WTC11 (cell line): Measurements from ENCODE around the gene COX14. TPM values are rescaled to one million over a fixed set of nuclear protein-coding genes. Genes with fewer than 3 reads are reported as not detected.

ENCODE experiments used
- CBFB ChIP-seq: sonication (generic); formaldehyde crosslinking; IDR thresholded peaks from 2 replicates; pipeline ENCODE4 v1.8.1; 2022; ENCODE audit warnings: mild to moderate bottlenecking, low read depth, missing genetic modification reagents
- CREB1 ChIP-seq: sonication (generic); formaldehyde crosslinking; IDR thresholded peaks from 2 replicates; pipeline ENCODE4 v1.8.0; 2023; ENCODE audit warnings: mild to moderate bottlenecking, missing genetic modification reagents
- CREM ChIP-seq: sonication (generic); formaldehyde crosslinking; IDR thresholded peaks from 2 replicates; pipeline ENCODE4 v1.8.1; 2022; ENCODE audit warnings: mild to moderate bottlenecking, missing genetic modification reagents, moderate library complexity
- EMX1 ChIP-seq: fragments of 250-450 bp; sonication (Bioruptor Pico); IDR thresholded peaks from 2 replicates; pipeline ENCODE4 v1.8.0; 2021; ENCODE audit warnings: mild to moderate bottlenecking
- ESRRA ChIP-seq: sonication (generic); formaldehyde crosslinking; IDR thresholded peaks from 2 replicates; pipeline ENCODE4 v1.8.1; 2022; ENCODE audit warnings: mild to moderate bottlenecking, missing genetic modification reagents, borderline replicate concordance
- FOXK1 ChIP-seq: sonication (generic); formaldehyde crosslinking; IDR thresholded peaks from 2 replicates; pipeline ENCODE4 v1.8.0; 2022; ENCODE audit warnings: mild to moderate bottlenecking, moderate library complexity, missing genetic modification reagents
- GABPB1 ChIP-seq: sonication (generic); formaldehyde crosslinking; IDR thresholded peaks from 2 replicates; pipeline ENCODE4 v1.8.1; 2023; ENCODE audit warnings: mild to moderate bottlenecking, missing genetic modification reagents
- GRHL2 ChIP-seq: fragments of 250-450 bp; sonication (Bioruptor Pico); IDR thresholded peaks from 2 replicates; pipeline ENCODE4 v1.8.0; 2022; ENCODE audit warnings: mild to moderate bottlenecking, moderate library complexity; ENCODE audit not compliant: insufficient replicate concordance, severe bottlenecking
- GTF2I ChIP-seq: fragments of 250-450 bp; sonication (Bioruptor Pico); conservative IDR thresholded peaks from 2 replicates; pipeline ENCODE4 v1.4.0; 2021; ENCODE audit warnings: mild to moderate bottlenecking
- HMGA2 ChIP-seq: fragments of 250-450 bp; sonication (Bioruptor Pico); IDR thresholded peaks from 2 replicates; pipeline ENCODE4 v1.4.0; 2021; ENCODE audit warnings: mild to moderate bottlenecking, moderate library complexity
- JAZF1 ChIP-seq: fragments of 250-450 bp; sonication (Bioruptor Pico); IDR thresholded peaks from 2 replicates; pipeline ENCODE4 v1.9.0; 2021; ENCODE audit warnings: moderate library complexity, mild to moderate bottlenecking, inconsistent platforms
- KAT7 ChIP-seq: sonication (generic); formaldehyde crosslinking; IDR thresholded peaks from 2 replicates; pipeline ENCODE4 v1.8.1; 2023; ENCODE audit warnings: missing genetic modification reagents, mild to moderate bottlenecking, borderline replicate concordance
- MXD4 ChIP-seq: fragments of 250-450 bp; sonication (Bioruptor Pico); IDR thresholded peaks from 2 replicates; pipeline ENCODE4 v1.8.0; 2021; ENCODE audit warnings: mild to moderate bottlenecking, moderate library complexity, borderline replicate concordance
- NFE2L1 ChIP-seq: sonication (generic); formaldehyde crosslinking; IDR thresholded peaks from 2 replicates; pipeline ENCODE4 v1.8.1; 2023; ENCODE audit warnings: missing genetic modification reagents
- PRRX2 ChIP-seq: fragments of 250-450 bp; sonication (Bioruptor Pico); IDR thresholded peaks from 2 replicates; pipeline ENCODE4 v1.8.0; 2021; ENCODE audit warnings: mild to moderate bottlenecking
- ZBTB21 ChIP-seq: sonication (generic); formaldehyde crosslinking; IDR thresholded peaks from 2 replicates; pipeline ENCODE4 v1.8.1; 2023; ENCODE audit warnings: mild to moderate bottlenecking, missing genetic modification reagents, borderline replicate concordance
- ZNF121 ChIP-seq: sonication (generic); formaldehyde crosslinking; IDR thresholded peaks from 2 replicates; pipeline ENCODE4 v1.8.0; 2023; ENCODE audit warnings: missing genetic modification reagents
- ZNF416 ChIP-seq: fragments of 250-450 bp; sonication (Bioruptor Pico); IDR thresholded peaks from 2 replicates; pipeline ENCODE4 v1.9.0; 2021; ENCODE audit warnings: mild to moderate bottlenecking, inconsistent platforms
- ZNF423 ChIP-seq: fragments of 250-450 bp; sonication (Bioruptor Pico); IDR thresholded peaks from 2 replicates; pipeline ENCODE4 v2.1.2; 2022; ENCODE audit warnings: mild to moderate bottlenecking, moderate library complexity
- total RNA-seq: library from RNA; stranded (reverse); gene quantifications from 3 replicates; pipeline ENCODE4 v1.2.3, GENCODE V29; 2021
- TF ChIP-seq, protein P1 (sequence below): sonication (generic); formaldehyde crosslinking; IDR thresholded peaks from 2 replicates; pipeline ENCODE4 v1.8.0; 2022; ENCODE audit warnings: mild to moderate bottlenecking, missing genetic modification reagents
- TF ChIP-seq, protein P2 (sequence below): sonication (generic); formaldehyde crosslinking; IDR thresholded peaks from 2 replicates; pipeline ENCODE4 v1.8.0; 2022; ENCODE audit warnings: mild to moderate bottlenecking, missing genetic modification reagents
- TF ChIP-seq, protein P3 (sequence below): sonication (generic); formaldehyde crosslinking; IDR thresholded peaks from 2 replicates; pipeline ENCODE4 v1.8.0; 2022; ENCODE audit warnings: missing genetic modification reagents
- TF ChIP-seq, protein P4 (sequence below): fragments of 250-450 bp; sonication (Bioruptor Pico); IDR thresholded peaks from 2 replicates; pipeline ENCODE4 v2.1.2; 2022; ENCODE audit warnings: mild to moderate bottlenecking, moderate library complexity
- TF ChIP-seq, protein P5 (sequence below): sonication (generic); formaldehyde crosslinking; IDR thresholded peaks from 2 replicates; pipeline ENCODE4 v1.8.0; 2022; ENCODE audit warnings: mild to moderate bottlenecking, missing genetic modification reagents
- TF ChIP-seq, protein P6 (sequence below): fragments of 250-450 bp; sonication (Bioruptor Pico); IDR thresholded peaks from 2 replicates; pipeline ENCODE4 v1.9.0; 2021; ENCODE audit warnings: moderate library complexity, mild to moderate bottlenecking, inconsistent platforms, borderline replicate concordance
- TF ChIP-seq, protein P7 (sequence below): sonication (generic); formaldehyde crosslinking; IDR thresholded peaks from 2 replicates; pipeline ENCODE4 v1.8.1; 2022; ENCODE audit warnings: low read depth, mild to moderate bottlenecking, moderate library complexity, missing genetic modification reagents, borderline replicate concordance
- TF ChIP-seq, protein P8 (sequence below): fragments of 200-600 bp; IDR thresholded peaks from 2 replicates; pipeline ENCODE4 v1.8.0; 2022; ENCODE audit warnings: antibody characterized with exemption

Gene COX14
- total RNA-seq, 1 experiment from 2014 or later: 41.4 TPM

DNA sequence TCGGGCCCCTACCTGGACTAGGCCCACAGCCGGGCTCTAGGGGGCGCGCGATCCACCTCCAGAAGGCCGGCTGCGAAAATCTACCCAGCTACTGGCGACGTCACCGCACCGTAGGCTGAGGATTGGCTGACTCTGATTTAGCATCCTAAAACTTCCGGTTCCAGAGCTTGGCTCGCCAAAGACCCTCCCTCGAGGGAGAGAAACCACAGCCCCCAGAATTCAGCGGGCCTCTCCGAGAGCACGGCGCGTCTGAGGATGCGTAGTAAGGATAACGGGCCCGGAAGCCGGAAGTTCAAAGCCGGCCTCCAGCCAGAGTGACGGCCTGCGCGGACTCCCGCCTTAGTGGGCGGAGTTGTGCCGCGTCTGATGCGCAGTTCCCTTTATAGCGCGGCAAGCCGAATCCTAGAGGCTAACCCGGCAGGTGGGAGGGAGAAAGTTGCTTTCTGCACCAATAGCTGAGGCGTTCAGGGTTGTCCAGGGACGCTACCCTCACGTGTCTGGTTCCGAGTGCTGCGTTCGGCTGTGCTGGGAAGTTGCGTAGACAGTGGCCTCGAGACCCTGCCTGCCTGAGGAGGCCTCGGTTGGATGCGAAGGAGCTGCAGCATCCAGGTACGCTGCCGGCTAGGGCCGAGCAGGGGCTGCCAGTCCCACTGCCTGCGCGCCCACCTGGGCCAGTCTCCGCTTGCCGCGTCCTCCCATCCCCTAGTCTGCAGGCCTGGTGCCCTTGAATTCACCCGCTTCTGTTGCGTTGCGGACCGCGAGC, at the start of gene COX14 (continued):
- TF ChIP-seq, protein P1, sequence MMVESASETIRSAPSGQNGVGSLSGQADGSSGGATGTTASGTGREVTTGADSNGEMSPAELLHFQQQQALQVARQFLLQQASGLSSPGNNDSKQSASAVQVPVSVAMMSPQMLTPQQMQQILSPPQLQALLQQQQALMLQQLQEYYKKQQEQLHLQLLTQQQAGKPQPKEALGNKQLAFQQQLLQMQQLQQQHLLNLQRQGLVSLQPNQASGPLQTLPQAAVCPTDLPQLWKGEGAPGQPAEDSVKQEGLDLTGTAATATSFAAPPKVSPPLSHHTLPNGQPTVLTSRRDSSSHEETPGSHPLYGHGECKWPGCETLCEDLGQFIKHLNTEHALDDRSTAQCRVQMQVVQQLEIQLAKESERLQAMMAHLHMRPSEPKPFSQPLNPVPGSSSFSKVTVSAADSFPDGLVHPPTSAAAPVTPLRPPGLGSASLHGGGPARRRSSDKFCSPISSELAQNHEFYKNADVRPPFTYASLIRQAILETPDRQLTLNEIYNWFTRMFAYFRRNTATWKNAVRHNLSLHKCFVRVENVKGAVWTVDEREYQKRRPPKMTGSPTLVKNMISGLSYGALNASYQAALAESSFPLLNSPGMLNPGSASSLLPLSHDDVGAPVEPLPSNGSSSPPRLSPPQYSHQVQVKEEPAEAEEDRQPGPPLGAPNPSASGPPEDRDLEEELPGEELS (CRISPR knock-in tag): no peak; the same call in 1 of the 2 replicates
- TF ChIP-seq, protein P2, sequence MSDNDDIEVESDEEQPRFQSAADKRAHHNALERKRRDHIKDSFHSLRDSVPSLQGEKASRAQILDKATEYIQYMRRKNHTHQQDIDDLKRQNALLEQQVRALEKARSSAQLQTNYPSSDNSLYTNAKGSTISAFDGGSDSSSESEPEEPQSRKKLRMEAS (CRISPR knock-in tag): peak; percentile 97
- no peak for TF ChIP-seq CREB1
- no peak for TF ChIP-seq EMX1 (CRISPR knock-in tag)
- TF ChIP-seq, protein P3, sequence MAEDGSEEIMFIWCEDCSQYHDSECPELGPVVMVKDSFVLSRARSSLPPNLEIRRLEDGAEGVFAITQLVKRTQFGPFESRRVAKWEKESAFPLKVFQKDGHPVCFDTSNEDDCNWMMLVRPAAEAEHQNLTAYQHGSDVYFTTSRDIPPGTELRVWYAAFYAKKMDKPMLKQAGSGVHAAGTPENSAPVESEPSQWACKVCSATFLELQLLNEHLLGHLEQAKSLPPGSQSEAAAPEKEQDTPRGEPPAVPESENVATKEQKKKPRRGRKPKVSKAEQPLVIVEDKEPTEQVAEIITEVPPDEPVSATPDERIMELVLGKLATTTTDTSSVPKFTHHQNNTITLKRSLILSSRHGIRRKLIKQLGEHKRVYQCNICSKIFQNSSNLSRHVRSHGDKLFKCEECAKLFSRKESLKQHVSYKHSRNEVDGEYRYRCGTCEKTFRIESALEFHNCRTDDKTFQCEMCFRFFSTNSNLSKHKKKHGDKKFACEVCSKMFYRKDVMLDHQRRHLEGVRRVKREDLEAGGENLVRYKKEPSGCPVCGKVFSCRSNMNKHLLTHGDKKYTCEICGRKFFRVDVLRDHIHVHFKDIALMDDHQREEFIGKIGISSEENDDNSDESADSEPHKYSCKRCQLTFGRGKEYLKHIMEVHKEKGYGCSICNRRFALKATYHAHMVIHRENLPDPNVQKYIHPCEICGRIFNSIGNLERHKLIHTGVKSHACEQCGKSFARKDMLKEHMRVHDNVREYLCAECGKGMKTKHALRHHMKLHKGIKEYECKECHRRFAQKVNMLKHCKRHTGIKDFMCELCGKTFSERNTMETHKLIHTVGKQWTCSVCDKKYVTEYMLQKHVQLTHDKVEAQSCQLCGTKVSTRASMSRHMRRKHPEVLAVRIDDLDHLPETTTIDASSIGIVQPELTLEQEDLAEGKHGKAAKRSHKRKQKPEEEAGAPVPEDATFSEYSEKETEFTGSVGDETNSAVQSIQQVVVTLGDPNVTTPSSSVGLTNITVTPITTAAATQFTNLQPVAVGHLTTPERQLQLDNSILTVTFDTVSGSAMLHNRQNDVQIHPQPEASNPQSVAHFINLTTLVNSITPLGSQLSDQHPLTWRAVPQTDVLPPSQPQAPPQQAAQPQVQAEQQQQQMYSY (CRISPR knock-in tag): no peak
- TF ChIP-seq FOXK1 (CRISPR knock-in tag): peak; percentile 95
- TF ChIP-seq, protein P4, sequence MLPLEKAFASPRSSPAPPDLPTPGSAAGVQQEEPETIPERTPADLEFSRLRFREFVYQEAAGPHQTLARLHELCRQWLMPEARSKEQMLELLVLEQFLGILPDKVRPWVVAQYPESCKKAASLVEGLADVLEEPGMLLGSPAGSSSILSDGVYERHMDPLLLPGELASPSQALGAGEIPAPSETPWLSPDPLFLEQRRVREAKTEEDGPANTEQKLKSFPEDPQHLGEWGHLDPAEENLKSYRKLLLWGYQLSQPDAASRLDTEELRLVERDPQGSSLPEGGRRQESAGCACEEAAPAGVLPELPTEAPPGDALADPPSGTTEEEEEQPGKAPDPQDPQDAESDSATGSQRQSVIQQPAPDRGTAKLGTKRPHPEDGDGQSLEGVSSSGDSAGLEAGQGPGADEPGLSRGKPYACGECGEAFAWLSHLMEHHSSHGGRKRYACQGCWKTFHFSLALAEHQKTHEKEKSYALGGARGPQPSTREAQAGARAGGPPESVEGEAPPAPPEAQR (CRISPR knock-in tag): no peak
- no peak for TF ChIP-seq MXD4
- no peak for TF ChIP-seq JAZF1 (CRISPR knock-in tag)
- peak; percentile 75; the same call in 1 of the 2 replicates for TF ChIP-seq ESRRA (CRISPR knock-in tag)
- TF ChIP-seq ZNF416 (CRISPR knock-in tag): no peak
- TF ChIP-seq, protein P5, sequence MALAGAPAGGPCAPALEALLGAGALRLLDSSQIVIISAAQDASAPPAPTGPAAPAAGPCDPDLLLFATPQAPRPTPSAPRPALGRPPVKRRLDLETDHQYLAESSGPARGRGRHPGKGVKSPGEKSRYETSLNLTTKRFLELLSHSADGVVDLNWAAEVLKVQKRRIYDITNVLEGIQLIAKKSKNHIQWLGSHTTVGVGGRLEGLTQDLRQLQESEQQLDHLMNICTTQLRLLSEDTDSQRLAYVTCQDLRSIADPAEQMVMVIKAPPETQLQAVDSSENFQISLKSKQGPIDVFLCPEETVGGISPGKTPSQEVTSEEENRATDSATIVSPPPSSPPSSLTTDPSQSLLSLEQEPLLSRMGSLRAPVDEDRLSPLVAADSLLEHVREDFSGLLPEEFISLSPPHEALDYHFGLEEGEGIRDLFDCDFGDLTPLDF (CRISPR knock-in tag): no peak
- no peak for TF ChIP-seq ZNF423
- no peak for TF ChIP-seq PRRX2 (CRISPR knock-in tag)
- no peak for TF ChIP-seq GTF2I (CRISPR knock-in tag)
- TF ChIP-seq, protein P6, sequence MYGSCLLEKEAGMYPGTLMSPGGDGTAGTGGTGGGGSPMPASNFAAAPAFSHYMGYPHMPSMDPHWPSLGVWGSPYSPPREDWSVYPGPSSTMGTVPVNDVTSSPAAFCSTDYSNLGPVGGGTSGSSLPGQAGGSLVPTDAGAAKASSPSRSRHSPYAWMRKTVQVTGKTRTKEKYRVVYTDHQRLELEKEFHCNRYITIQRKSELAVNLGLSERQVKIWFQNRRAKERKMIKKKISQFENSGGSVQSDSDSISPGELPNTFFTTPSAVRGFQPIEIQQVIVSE (CRISPR knock-in tag): no peak
- no peak for TF ChIP-seq ZNF121 (CRISPR knock-in tag)
- TF ChIP-seq CREM: peak; percentile 93
- no peak for TF ChIP-seq CBFB (CRISPR knock-in tag)
- peak; percentile 79 for TF ChIP-seq GABPB1 (CRISPR knock-in tag)
- TF ChIP-seq, protein P7, sequence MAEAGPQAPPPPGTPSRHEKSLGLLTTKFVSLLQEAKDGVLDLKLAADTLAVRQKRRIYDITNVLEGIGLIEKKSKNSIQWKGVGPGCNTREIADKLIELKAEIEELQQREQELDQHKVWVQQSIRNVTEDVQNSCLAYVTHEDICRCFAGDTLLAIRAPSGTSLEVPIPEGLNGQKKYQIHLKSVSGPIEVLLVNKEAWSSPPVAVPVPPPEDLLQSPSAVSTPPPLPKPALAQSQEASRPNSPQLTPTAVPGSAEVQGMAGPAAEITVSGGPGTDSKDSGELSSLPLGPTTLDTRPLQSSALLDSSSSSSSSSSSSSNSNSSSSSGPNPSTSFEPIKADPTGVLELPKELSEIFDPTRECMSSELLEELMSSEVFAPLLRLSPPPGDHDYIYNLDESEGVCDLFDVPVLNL (CRISPR knock-in tag): no peak
- TF ChIP-seq, protein P8, sequence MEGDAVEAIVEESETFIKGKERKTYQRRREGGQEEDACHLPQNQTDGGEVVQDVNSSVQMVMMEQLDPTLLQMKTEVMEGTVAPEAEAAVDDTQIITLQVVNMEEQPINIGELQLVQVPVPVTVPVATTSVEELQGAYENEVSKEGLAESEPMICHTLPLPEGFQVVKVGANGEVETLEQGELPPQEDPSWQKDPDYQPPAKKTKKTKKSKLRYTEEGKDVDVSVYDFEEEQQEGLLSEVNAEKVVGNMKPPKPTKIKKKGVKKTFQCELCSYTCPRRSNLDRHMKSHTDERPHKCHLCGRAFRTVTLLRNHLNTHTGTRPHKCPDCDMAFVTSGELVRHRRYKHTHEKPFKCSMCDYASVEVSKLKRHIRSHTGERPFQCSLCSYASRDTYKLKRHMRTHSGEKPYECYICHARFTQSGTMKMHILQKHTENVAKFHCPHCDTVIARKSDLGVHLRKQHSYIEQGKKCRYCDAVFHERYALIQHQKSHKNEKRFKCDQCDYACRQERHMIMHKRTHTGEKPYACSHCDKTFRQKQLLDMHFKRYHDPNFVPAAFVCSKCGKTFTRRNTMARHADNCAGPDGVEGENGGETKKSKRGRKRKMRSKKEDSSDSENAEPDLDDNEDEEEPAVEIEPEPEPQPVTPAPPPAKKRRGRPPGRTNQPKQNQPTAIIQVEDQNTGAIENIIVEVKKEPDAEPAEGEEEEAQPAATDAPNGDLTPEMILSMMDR: peak; percentile 70
- TF ChIP-seq ZBTB21 (CRISPR knock-in tag): peak; percentile 65; the same call in 1 of the 2 replicates
- TF ChIP-seq KAT7 (CRISPR knock-in tag): no peak
- peak; percentile 47; the same call in 1 of the 2 replicates for TF ChIP-seq NFE2L1 (CRISPR knock-in tag)
- no peak for TF ChIP-seq HMGA2 (CRISPR knock-in tag)
- no peak for TF ChIP-seq GRHL2 (CRISPR knock-in tag)
